ENCODE measurements around the gene CDKN1B. TPM values are rescaled to one million over a fixed set of nuclear protein-coding genes. Genes with fewer than 3 reads are reported as not detected.

The CDKN1B gene
- total RNA-seq, 4 donors from 2014 or later: 43.6 to 76.4 (median 56.6) TPM

GRCh38 chr12:12701457-12701856, 15.7 kb upstream of the CDKN1B start:
- DNase-seq (no peak), ATAC-seq (no peak)
- Histone ChIP-seq H3K4me1 (peaks cover 5 to 6% of the 10 kb centered on the region in 2 donors), H3K27ac (no peak overlapping the region), H3K36me3 (no peaks in the 10 kb centered on the region), H3K4me3 (no peak overlapping the region), H3K27me3 (no peaks in the 10 kb centered on the region), H3K9me3 (no peaks in the 10 kb centered on the region)
- intact Hi-C loops (cut with DNase I; ENCODE audit: low total_unique reads) (loop anchor here (5.0 to 10.0 kb wide), 3 partner anchors 54 to 1149 kb away; no protein-coding TSS in a partner anchor), in situ Hi-C loops (cut with MboI; ENCODE audit: low sequenced_read_pairs in 4 of 4) (loop anchor here in 3 of 4 donors (10.0 to 25.0 kb wide), 4 partner anchors 197 to 339 kb away; partner anchors contain the start of genes BORCS5 (in 1 of the 3) and MANSC1 (in 1 of the 3))
- TF ChIP-seq, protein P1, sequence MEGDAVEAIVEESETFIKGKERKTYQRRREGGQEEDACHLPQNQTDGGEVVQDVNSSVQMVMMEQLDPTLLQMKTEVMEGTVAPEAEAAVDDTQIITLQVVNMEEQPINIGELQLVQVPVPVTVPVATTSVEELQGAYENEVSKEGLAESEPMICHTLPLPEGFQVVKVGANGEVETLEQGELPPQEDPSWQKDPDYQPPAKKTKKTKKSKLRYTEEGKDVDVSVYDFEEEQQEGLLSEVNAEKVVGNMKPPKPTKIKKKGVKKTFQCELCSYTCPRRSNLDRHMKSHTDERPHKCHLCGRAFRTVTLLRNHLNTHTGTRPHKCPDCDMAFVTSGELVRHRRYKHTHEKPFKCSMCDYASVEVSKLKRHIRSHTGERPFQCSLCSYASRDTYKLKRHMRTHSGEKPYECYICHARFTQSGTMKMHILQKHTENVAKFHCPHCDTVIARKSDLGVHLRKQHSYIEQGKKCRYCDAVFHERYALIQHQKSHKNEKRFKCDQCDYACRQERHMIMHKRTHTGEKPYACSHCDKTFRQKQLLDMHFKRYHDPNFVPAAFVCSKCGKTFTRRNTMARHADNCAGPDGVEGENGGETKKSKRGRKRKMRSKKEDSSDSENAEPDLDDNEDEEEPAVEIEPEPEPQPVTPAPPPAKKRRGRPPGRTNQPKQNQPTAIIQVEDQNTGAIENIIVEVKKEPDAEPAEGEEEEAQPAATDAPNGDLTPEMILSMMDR (IDR thresholded peaks at IDR 0.05 in 4 of 5, conservative IDR thresholded peaks at IDR 0.05 in 1 of 5): no peak
- no peak for TF ChIP-seq POLR2A (IDR thresholded peaks at IDR 0.05)

GRCh38 chr12:12704593-12705230, 12.5 kb upstream of the CDKN1B start:
- H3K27me3 ChIP-seq: no peaks in the 10 kb centered on the region
- DNase-seq (peak in 1 of 2 donors; percentile 46), ATAC-seq (peak; percentile 100)
- H3K27ac ChIP-seq: no peak overlapping the region
- H3K9me3 ChIP-seq: no peaks in the 10 kb centered on the region
- no peaks in the 10 kb centered on the region for H3K36me3 ChIP-seq
- TF ChIP-seq, protein P1 (IDR thresholded peaks at IDR 0.05 in 4 of 5, conservative IDR thresholded peaks at IDR 0.05 in 1 of 5): peak; percentile 75 to 98 (median 83)
- no peak for TF ChIP-seq POLR2A (IDR thresholded peaks at IDR 0.05)
- no peak overlapping the region for H3K4me3 ChIP-seq
- intact Hi-C loops (cut with DNase I; ENCODE audit: low total_unique reads) (loop anchor here (1.0 to 10.0 kb wide), 5 partner anchors 57 to 1152 kb away; partner anchors contain the start of gene DUSP16), in situ Hi-C loops (cut with MboI; ENCODE audit: low sequenced_read_pairs in 4 of 4) (loop anchor here (5.0 to 25.0 kb wide), 5 partner anchors 200 to 342 kb away; partner anchors contain the start of genes BORCS5 (in 1 of the 4) and MANSC1 (in 1 of the 4))
- H3K4me1 ChIP-seq: no peaks in the 10 kb centered on the region

GRCh38 chr12:12705838-12706520, 11.2 kb upstream of the CDKN1B start:
- TF ChIP-seq, protein P1 (IDR thresholded peaks at IDR 0.05 in 4 of 5, conservative IDR thresholded peaks at IDR 0.05 in 1 of 5): no peak
- TF ChIP-seq POLR2A (IDR thresholded peaks at IDR 0.05): no peak
- no peaks in the 10 kb centered on the region for H3K4me1 ChIP-seq
- H3K27me3 ChIP-seq: no peaks in the 10 kb centered on the region
- DNase-seq: no peak
- H3K4me3 ChIP-seq: no peak overlapping the region
- H3K9me3 ChIP-seq: no peaks in the 10 kb centered on the region
- no peaks in the 10 kb centered on the region for H3K36me3 ChIP-seq
- in situ Hi-C loops (cut with MboI; ENCODE audit: low sequenced_read_pairs in 4 of 4): loop anchor here (5.0 to 25.0 kb wide), 5 partner anchors 201 to 344 kb away; partner anchors contain the start of genes BORCS5 (in 1 of the 4) and MANSC1 (in 1 of the 4)
- no peak overlapping the region for H3K27ac ChIP-seq
- no peak for ATAC-seq
- intact Hi-C loops (cut with DNase I; ENCODE audit: low total_unique reads): loop anchor here (2.0 to 10.0 kb wide), 2 partner anchors 143 to 621 kb away; partner anchors contain the start of gene DUSP16

- peaks cover 0 to 3% of the 10 kb centered on the region in 2 donors for H3K36me3 ChIP-seq
- H3K4me3 ChIP-seq: peak overlapping the region; percentile 43 to 49 (median 45)
- peak overlapping the region; percentile 96 to 99 (median 98) for H3K27ac ChIP-seq
- intact Hi-C loops (cut with DNase I; ENCODE audit: low total_unique reads): loop anchor here (2.0 kb wide), 1 partner anchor 15 kb away; no protein-coding TSS in a partner anchor
- ATAC-seq: no peak
- in situ Hi-C loops (cut with MboI; ENCODE audit: low sequenced_read_pairs in 4 of 4): loop anchor here in 2 of 4 donors (25.0 kb wide), 2 partner anchors 327 to 352 kb away; partner anchors contain the start of genes BORCS5 (in 1 of the 2) and MANSC1 (in 1 of the 2)
- H3K4me1 ChIP-seq: peaks cover 25 to 29% of the 10 kb centered on the region in 2 donors
- H3K9me3 ChIP-seq: no peaks in the 10 kb centered on the region
- no peaks in the 10 kb centered on the region for H3K27me3 ChIP-seq
- no peak for DNase-seq
- TF ChIP-seq POLR2A (IDR thresholded peaks at IDR 0.05): no peak
- TF ChIP-seq, protein P1 (IDR thresholded peaks at IDR 0.05 in 4 of 5, conservative IDR thresholded peaks at IDR 0.05 in 1 of 5): no peak
These were observed 3.3 kb upstream of the CDKN1B start for GRCh38 chr12:12713932-12714275.
